NCI-H2227 (cell line): Measurements from ENCODE around the gene TMEM141.

ENCODE experiments used
- DNase-seq: peaks from one replicate; lab custom pipeline; 2025; ENCODE audit not compliant: unreplicated experiment; lab: John Stamatoyannopoulos, UW

TMEM141 gene

GRCh38 chr9:136790640-136791515 is at the start of gene TMEM141:
TMEM141 (plus strand) TSS chr9:136791344; CDS start chr9:136791371, 27 bp downstream.
- peak; percentile 98 for DNase-seq

GRCh38 chr9:136741883-136742571 is 49.1 kb upstream of the TMEM141 start:
- no peak for DNase-seq

GRCh38 chr9:136742591-136743391 is 48.4 kb upstream of the TMEM141 start, which contains the start of gene LCN10:
LCN10 (minus strand) TSS chr9:136742940; CDS start chr9:136742903, 37 bp downstream.
- DNase-seq, result peak; percentile 16

GRCh38 chr9:136743639-136744211 is 47.4 kb upstream of the TMEM141 start:
- DNase-seq, result no peak

GRCh38 chr9:136744773-136745172 is 46.4 kb upstream of the TMEM141 start:
- no peak for DNase-seq

- no peak for DNase-seq
Observed at GRCh38 chr9:136745389-136746154, 45.6 kb upstream of the TMEM141 start.

GRCh38 chr9:136746155-136746490 is 45.0 kb upstream of the TMEM141 start:
- DNase-seq, result no peak

GRCh38 chr9:136746621-136747020 is 44.5 kb upstream of the TMEM141 start:
- no peak for DNase-seq

GRCh38 chr9:136747161-136748060 is 43.7 kb upstream of the TMEM141 start:
- DNase-seq, result no peak

GRCh38 chr9:136748201-136748600 is 42.9 kb upstream of the TMEM141 start, which contains the start of gene LCN6:
LCN6 (minus strand) TSS chr9:136748525; CDS start chr9:136748483, 42 bp downstream.
- no peak for DNase-seq

GRCh38 chr9:136748666-136749611 is 42.2 kb upstream of the TMEM141 start:
- no peak for DNase-seq

- DNase-seq, result no peak
Observed at GRCh38 chr9:136750526-136750925, 40.6 kb upstream of the TMEM141 start.

GRCh38 chr9:136751244-136751643 is 39.9 kb upstream of the TMEM141 start:
- DNase-seq, result no peak

GRCh38 chr9:136751814-136752213 is 39.3 kb upstream of the TMEM141 start:
- DNase-seq, result no peak

GRCh38 chr9:136753371-136754058 is 37.6 kb upstream of the TMEM141 start:
- DNase-seq, result no peak

GRCh38 chr9:136754059-136754572 is 37.0 kb upstream of the TMEM141 start:
- DNase-seq, result no peak

- DNase-seq, result no peak
Observed at GRCh38 chr9:136754626-136755301, 36.4 kb upstream of the TMEM141 start.
